Measurements from ENCODE around the gene RAD51B.

GRCh38 chr14:68233101-68233784 is 413.7 kb downstream of the RAD51B start:
- TF ChIP-seq CTCF (optimal IDR thresholded peaks at IDR 0.05 in 1 of 3, IDR thresholded peaks at IDR 0.05 in 1 of 3, conservative IDR thresholded peaks at IDR 0.05 in 1 of 3; ENCODE audit: extremely low read depth in 1 of 3, insufficient read depth in 2 of 3, low read length in 3 of 3) (no peak), EZH2 (IDR thresholded peaks at IDR 0.05; ENCODE audit: low read length) (no peak)

Data from keratinocyte (primary cell).